Activated effector memory CD4-positive, alpha-beta T cell treated with Interleukin-2 at 50 U/mL for 16 hours (primary cell): Measurements from ENCODE around the gene AADACL2.
"Not testable (repeated sequence)": the region's sequence is repeated elsewhere in the genome, so short reads cannot be mapped to it uniquely, and the experiment has no call there.

ENCODE experiments used
- DNase-seq: peaks from one replicate; pipeline ENCODE4 v3.0.0-alpha.2; 2020

The AADACL2 gene

DNA sequence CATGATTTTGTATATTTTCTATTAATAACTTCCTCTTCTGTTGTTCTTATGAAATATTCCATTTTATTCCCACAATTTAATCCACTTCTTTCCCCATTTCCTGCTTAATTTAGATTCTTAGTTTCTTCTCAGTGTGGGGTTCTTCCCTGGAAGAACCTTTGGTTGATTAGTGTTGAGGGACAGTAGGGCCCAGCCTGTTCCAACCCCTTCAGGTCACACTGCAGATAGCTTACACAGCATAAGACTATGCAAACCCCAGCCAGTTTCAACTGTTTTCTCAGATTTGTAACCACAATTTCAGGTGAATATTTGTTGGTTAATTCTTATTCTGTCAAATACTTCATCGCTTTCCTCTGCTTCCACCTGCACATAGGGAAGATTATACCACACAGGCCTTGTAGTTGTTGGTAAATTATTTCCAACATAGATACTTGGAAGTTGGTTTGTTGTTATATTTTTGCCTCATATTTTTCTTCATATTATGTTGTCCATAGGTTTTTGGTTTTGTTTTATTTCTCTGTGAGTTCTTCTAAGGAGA lies 34.7 kb downstream of the AADACL2 start:
- DNase-seq: no peak

DNA sequence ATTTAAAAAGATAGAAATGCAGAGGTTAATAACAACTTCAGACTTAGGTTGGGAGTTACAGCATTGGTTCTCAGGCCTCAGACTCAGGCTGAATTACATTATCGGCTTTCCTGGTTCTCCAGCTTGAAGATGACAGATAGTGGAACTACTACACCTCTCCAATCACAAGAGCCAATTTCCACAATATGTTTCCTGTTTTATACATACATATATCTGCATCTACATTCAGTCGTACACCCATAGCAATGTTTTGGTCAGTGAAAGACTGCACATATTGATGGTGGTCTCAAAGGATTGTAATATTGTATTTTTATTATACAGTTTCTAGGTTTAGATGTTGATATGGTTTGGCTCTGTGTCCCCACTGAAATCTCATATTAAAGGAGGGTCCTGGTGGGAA lies 35.4 kb downstream of the AADACL2 start:
- DNase-seq: no peak

DNA sequence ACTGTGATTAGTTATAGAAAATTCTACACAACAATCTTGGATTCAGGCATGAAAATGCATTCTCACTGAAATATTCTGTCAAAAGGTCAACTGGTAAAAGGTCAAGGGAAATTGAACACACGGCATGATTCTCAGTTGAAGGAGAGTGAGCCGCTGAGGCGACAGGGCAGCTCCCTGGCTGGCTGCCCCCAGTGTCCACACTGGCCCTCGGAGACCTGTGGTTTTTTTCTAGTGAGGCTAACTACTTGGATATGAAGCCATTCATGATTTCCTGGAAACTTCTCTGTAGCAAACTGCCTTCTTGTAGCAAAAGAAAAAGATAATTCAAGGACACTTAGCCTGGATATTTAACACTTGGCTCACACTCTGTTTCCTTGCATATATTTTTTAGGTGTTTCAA lies 37.2 kb downstream of the AADACL2 start:
- no peak for DNase-seq

DNA sequence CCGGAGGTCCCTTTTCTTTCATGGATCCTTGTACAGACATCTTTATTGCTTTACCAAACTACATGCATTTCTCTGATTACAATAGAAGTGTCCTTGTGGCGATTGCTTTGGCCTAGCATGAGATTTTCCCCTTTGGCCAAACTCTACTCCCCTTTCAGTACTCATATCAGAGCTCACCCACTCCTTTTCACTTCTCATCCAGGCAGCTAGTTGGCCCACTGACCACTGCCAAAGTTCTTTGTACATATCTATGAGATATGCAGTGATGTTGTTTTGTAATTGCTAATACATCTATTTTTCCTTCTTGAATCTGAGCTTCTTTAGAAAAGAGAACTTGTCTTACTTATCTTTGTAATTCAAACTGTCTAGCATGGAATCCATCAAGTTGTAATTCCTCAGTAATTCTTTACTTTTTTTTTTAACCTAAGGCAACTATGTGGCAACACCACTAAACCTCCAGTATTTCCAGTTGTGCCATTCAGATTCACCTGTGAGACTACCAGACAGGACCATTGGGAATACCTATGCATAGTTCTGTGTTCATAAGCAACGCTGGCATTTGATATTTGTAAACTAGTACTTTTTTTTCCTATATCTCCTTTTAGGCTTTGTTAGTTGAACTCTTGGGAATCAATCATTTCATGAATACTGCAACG lies 39.2 kb downstream of the AADACL2 start:
- DNase-seq: no peak

DNA sequence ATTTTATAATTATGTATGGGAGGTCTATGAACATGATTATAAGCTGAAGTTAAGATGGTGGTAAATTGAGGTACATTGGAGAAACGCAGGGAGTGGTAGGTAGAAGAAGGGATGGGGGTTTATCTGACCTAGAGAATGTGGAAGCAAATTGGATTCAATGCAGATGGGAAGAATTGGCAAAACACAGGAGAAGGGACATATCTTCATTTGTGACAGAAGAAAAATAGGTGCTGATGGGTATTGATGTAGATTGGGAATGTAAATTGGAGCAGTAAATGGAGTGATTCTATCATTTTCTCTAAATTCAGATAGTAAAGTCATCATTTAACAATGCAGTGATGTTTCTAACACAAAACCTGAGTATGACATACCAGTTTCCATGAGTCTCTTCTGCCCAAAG lies 40.5 kb downstream of the AADACL2 start:
- DNase-seq: no peak

DNA sequence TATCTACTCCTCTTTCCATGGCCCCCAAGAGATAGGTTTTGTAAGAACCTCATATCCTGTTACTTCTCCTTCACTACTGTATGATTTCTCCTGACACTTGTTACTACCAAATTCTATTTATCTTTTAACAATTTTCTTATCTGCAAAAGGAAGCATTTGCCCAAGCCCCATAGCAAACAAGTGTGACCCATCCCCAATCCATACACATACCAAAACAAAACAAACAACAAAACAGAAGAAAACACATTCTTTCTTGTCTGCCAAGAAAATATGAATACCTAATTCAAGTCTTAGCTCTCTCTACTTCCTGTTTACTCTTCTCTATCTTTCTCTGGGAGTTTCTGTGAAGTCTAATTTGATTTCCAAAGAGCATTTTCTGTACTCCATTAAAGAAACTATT lies 41.2 kb downstream of the AADACL2 start:
- no peak for DNase-seq

DNA sequence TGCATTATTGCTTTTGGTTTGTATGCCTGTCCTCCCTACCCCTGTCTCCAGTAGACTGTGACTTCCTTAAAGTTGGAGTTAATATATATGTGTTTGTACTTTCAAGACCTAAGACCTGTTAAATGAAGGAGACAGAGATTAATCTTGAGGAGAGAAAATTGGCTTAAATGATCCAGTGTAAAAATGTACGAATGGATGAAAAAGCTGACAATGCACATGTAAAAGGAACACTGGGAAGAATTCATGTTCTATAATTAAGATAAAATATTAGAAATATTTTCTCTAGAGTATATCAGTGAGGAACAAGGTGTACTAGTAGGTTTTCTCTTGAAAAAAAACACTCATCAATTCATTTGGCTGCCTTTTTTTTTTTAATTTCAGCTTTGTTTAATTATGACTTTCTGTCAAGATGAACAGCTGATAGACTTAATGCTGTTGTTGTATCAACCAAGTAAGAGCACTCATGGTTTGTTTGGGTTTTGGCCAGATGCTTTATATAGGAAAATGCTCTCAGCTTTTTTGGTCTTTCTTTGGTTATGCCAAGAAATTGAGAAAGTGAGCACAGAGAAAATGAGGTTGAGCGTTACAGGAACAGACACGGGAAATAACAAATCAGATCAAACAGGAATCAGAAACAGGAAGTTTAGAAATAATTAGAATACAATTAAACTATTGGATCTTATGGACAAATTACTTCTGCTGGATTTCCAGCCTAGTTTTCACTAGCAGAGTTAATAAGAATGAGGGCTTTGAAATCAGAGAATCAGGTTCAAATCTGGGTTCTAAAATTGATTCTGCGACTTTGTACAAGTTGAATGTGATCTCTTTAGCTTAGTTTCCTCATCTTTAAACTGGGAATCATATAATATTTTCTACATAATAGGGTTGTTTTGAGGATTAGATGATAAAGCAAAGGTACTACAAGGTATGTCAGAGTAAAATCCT lies 41.9 kb downstream of the AADACL2 start:
- DNase-seq: no peak

DNA sequence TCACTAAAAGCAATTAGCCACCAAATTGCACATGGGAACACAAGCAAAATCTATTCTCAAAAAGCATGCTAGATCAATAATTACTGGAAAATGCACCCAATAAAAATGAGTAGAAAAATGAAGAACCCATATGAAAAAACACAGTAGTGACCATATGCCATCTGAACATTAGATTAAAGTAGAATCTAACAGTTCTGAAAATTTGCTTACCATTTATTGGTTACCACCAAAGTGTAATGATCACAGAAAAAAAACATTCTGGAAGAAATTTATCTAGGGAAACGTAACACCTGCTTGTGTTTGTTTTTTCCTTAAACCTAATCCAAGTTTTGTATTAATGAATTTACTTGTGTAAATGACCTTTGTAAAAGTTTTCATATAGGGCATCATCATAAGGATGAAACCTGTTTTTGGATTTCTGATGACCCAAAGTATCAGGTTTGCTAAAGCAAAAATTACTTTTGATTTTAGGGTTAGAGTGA lies 42.6 kb downstream of the AADACL2 start:
- DNase-seq: no peak

DNA sequence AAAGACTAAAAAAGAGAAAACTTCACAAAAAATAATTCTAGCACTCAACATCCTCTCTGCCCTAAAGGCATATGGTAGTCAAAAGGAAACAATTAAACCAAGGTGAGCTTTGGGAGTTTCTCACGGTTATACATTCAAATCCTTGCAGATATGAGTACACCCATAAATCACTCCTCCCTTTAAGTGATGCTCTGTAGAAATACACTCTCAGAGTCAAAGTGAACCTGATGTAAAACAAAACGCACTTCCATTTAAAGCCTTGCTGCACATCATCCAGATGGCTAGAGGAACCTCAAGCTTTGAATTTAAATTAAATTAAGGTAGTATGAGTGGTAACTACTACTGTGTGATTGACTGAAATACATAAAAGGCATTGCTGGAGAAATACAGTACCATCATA lies 44.2 kb downstream of the AADACL2 start:
- no peak for DNase-seq

DNA sequence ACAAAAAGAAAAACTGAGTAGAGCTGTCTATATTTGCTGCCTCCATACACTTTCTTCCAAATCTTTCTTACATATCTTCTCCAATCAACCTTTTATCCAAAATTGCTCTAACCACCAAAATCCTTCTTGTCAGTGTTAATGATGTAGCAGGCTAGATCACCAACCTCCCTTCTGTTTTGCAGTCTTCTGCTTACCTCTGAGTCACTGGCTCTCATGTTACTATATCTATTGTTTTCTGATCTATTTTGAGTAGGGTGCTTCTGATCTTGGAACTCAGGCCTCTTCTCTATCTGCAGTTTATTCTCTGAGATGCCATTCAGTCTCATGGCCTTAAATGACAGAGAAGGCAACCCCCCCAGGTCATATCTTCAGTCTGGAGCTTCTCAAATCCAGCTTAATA lies 53.9 kb downstream of the AADACL2 start:
- DNase-seq: no peak

DNA sequence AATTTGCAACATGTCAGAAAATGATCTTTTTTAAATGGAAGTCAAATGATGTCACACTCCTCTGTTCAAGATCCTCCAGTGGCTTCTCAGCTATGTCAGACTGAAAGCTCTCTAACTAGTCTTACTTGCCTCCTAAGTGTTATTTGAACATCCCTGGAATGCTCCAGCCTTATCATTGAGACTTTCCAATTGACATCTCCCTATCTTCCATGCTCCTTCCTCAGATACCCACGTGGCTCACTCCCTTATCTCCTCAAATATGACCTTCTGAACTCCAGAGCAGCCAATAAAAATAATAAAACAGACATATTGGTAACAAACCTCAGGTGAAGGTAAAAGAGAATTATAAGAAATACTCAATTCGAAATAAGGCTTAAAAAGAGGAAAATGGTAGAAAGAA lies 54.7 kb downstream of the AADACL2 start:
- no peak for DNase-seq

DNA sequence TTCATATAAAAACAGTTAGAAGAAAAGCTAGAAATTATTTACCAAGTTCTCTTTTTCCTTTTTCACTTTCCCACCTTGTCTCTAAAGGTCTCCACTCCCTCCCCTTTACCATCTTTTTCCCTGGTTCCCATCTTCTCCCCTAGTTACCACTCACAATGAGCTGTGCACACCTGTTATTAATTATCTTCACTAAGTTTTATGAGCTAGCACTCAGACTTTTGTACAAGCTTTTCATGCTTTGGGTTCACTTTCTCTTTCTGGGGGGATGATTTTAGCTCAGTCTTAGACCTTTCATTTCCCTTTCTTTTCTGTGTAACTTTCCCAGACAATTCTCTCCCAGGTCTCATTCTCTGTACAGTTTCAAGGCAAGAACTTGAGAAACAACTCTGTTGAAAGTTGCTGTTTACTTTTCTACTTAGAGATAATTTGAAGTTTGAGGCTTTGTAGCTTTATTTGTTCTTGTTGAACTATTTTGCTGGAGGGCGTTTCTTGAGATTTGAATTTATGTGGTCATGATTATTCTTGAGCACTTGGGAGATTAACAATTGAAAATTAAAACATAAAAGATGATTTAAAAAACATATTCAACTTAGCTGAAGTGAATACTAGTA lies 56.2 kb downstream of the AADACL2 start:
- no peak for DNase-seq

DNA sequence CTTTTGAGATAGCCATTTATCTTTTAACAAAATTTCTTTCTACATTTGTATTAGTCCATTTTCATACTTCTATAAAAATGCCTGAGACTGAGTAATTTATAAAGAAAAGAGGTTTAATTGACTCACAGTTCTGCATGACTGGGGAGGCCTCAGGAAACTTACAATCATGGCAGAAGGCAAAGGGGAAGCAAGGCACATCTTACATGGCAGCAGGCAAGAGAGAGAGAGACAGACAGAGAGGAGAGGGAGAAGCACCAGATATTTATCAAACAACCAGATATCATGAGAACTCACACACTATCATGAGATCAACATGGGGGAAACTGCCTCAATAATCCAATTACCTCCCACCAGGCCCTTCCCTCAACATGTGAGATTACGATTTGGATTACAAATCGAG lies 57.0 kb downstream of the AADACL2 start:
- not testable (repeated sequence) for DNase-seq

DNA sequence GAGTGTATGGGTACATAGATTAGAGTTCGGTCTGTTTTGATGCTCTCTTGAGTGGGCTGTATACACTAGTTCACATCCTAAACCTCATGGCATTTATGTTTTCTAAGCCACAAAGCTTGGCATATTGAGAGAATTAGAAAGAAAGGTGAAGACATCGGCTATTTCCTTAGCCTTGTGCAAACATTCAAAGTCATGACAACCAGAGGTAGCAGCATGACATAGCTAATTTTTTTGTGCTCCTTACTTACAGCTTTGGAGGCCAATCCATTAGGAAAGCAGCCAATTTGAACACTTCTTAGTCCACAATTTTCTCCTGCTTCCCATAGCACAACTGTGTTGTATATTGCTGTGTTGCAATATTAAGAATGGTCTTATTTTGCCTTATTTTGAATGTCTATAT lies 58.7 kb downstream of the AADACL2 start:
- no peak for DNase-seq

DNA sequence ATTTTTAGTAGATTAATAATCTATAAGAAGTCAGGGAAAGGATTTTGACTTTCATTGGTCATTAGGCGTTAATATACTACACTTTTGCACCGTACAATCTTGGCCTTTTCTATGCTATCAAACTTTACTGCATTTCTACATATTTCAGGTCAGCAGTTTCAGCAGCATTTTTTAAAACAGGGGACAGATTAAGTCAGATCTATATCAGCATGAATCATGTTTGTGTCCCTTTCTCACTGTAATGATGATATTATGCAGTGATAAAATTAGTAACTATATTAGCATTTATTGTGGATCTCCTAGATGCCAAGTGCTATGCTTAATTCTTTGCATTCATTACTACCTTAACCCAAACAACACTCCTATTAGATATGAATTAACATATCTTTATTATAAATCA lies 59.9 kb downstream of the AADACL2 start:
- no peak for DNase-seq

DNA sequence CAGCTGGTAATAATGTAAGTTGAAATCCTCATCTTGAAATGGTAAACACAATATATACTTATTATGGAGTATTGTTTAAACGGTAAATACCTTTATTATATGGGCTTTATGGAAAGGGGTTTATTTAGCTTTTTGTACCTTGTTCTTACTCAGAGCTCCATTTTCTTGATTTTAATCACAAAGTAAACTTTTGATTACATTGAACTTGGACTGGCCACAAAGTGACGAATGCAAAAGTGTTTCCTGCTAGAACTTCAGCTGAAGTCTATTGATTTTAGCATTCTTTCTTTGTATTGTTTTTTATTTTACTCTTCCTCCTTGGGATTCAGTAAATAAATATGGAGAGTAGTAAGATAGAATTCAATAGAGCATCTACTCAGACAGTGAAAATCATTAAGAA lies 60.4 kb downstream of the AADACL2 start:
- DNase-seq: no peak

DNA sequence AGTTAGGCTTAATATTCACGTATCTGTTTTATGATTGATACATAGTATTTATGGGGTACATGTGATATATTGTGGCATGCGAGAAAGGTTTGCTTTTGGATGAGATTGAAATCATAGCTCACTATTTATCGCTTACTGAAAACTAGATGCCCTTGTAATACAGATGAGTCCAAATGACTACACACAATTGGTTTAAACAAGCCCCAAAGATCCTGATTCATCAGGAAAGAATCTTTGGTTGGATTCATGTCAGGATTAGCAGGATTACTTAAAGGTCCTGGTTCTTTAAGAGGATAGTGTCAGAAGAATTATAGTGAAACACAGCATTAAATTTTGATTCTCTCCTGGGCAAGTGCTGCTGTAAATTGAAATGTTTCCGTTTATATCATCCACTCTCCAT lies 61.5 kb downstream of the AADACL2 start:
- no peak for DNase-seq

DNA sequence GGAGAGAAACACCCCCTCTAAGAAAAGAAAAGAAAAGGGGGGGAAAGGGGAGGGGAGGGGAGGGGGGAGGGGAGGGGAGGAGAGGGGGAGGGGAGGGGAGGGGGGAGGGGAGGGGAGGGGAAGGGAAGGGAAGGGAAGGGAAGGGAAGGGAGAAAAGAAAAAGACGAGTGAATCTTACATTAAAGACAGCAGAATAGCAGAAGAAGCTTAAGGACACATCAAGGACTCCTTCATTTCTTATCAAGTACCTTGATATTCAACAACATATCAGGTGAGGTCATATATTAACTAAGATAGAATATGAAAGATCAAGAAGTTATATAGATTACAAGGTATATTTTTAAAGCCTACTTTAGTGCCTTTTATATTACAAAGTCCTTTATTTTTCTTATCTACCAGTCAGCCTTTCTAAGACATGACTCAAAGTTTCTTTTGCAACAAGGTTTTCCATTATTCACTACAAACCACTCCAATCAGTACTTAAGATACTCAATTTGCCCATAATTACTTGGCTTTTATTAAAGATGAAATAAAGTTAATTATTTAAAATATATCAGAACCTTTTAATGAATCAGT lies 62.5 kb downstream of the AADACL2 start:
- no peak for DNase-seq

DNA sequence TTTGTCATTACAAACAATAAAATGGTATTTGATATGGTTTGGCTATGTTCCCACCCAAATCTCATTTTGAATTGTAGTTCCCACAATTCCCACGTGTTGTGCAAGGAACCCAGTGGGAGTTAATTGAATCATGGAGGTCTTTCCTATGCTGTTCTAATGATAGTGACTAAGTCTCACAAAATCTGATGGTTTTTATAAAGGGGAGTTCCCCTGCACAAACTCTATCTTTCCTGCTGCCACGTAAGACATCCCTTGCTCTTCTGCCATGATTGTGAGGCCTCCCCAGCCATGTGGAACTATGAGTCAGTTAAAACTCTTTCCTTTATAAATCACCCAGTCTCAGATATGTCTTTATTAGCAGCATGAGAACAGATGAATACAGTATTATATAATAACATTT lies 64.7 kb downstream of the AADACL2 start:
- no peak for DNase-seq

DNA sequence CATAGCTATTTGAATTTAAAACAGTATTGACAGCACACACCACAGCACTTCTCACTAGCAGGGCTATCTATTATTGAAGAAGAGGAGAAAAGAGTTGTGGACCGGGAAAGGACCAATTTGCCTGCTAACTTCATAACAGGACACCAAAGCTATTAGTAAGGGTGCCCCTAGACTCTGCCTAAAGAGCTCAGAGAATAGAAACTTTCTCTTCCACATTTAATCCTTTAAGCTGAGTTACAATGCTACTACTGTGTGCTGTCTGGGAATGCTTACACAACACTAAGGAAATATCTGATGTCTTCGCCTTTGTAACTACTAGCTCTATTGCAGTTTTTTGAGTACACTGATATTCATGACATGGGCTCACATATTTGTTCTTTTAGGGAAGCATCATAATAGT lies 66.7 kb downstream of the AADACL2 start:
- DNase-seq: no peak

DNA sequence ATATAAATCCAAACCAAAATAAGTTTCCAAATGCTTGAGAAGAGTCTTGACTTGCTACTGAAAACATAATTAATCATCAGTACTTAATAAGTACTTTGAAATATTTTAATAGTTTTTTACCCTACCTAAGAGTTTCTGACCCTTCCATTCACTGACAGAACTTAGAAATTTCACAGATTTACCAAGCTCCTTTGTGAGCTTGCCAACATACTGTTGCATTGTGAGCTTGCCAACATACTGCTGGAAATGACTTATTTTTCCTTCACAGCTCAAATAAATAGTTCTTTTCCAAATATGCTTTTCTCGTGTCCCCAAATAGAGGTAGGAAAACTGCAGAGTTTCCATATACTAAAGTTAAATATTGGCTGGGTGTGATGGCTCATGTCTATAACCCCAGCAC lies 70.5 kb downstream of the AADACL2 start:
- DNase-seq: no peak

DNA sequence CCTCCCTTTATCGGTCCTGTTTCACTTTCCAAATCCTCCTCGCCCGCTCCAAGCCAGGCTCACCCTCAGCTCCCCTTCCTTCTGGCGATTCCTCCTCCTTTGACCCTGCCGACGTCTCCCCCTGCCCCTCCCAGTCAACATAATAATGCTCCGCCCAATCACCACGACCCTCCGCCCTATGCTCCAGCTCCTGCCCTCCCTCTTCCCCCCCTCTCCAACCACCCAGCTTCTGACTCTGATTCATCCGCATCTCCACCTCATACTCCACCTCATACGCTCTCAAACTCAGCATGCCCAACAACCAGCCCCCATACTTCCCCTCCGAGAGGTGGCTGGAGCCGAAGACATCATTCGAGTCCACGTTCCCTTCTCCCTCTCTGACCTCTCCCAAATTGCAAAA lies 73.1 kb downstream of the AADACL2 start:
- no peak for DNase-seq
